ENCODE measurements around the gene MAN1A2.
"Not testable (repeated sequence)": the region's sequence is repeated elsewhere in the genome, so short reads cannot be mapped to it uniquely, and the experiment has no call there.

MAN1A2 gene

DNA sequence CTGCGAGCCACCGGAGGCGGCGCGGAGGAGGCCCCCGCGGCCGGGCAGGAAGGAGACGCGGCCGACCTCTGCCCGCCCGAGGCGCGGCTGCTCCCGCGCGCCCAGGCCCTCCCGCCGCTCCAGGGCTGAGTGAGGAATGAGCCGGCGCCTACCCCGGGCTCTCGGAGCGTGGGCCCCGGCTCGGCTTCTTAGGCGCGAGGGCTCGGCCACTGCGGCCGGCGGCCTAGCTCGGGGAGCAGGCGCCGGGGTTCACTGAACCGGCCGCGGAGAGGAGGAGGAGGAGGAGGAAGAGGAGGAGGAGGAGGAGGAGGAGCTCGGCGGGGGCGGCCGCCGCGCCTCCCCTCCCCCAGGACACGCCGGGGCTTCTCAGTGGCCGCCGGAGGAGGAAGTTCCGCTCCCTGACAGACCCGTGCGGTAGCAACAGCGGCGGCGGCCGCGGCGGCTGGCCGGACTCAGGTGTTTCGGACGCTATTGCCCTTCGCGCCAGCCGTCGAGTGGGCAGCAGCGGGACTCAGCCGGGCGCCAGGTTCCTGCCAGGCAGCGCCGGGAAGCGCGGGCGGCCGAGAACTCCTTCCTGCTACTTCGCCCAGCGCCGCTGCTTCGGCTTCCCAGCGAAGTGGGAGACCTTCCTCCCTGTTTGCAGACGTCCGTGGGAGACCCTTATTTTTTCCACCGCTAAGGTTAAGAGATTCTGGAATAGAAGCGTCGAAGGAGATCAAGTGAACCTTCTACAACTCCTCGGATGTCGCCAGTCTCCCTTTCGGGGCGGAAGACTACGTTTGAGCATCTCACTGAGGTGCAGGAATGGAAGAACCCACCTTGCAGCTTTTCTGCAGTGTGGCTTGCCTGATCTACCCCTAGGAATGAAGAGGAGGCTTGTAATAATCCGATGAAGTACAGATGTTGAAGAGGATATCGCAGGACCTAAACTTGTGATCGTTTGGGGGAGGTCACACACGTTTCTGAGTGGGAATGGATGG lies at the start of gene MAN1A2:
Gene MAN1A2 (plus strand): TSS at position 404 of the 980 bp plus-strand sequence. CDS start 735 bp downstream, outside the sequence.
- DNase-seq, result peak; percentile 89

DNA sequence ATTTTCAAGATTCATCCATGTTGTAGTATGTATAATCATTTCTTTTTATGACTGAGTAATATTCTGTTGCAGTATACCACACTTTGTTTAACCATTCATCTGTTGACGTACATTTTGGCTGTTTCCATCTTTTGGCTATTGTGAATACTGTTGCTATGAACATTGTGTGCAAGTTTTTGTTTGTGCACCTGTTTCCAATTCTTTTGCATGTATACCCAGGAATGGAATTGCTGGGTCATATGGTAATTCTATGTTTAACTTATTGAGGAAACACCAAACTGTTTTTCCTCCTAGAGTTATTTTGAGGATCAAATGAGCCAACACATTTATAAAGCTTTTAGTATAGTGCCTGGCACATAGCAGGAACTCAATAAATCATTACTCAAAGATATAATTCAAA lies 49.2 kb upstream of the MAN1A2 start:
- DNase-seq, result no peak

DNA sequence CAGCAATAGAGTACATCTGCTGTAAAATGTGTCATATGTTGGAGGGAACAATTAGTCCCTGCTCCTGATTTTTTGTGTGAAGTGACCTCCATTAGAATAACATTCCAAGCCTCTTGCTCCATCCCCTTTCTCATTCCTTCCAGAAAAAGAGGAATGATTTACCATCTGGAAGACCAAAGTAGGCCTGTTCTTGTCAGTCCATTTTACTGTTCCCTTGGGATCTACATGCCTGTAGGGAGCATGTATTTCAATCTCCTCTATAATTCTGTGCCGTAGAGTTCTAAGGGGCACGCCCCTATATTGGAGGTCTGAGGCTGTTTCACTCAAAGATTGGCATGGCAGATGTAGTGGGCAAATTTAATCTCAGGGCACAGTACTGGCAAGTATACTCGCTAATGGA lies 48.8 kb upstream of the MAN1A2 start:
- DNase-seq, result peak; percentile 77

DNA sequence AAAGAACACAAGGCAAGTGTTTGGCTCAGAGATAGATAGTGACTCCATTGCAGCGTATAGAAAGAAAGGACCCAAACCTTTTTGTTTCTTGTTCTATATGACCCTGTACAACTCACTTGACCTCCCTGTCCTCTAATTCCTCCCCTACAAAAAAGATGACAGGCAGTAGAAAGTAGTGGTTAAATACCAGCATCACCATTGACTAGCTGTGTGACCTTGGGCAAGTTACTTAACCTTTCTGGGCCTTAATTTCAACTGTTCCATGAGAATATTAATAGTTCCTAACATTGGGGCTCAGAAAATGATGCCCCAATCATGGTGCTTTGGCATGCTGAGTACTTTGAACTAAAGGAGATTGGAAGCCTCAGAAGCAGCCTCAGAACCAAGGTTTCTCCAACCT lies 46.7 kb upstream of the MAN1A2 start:
- no peak for DNase-seq

DNA sequence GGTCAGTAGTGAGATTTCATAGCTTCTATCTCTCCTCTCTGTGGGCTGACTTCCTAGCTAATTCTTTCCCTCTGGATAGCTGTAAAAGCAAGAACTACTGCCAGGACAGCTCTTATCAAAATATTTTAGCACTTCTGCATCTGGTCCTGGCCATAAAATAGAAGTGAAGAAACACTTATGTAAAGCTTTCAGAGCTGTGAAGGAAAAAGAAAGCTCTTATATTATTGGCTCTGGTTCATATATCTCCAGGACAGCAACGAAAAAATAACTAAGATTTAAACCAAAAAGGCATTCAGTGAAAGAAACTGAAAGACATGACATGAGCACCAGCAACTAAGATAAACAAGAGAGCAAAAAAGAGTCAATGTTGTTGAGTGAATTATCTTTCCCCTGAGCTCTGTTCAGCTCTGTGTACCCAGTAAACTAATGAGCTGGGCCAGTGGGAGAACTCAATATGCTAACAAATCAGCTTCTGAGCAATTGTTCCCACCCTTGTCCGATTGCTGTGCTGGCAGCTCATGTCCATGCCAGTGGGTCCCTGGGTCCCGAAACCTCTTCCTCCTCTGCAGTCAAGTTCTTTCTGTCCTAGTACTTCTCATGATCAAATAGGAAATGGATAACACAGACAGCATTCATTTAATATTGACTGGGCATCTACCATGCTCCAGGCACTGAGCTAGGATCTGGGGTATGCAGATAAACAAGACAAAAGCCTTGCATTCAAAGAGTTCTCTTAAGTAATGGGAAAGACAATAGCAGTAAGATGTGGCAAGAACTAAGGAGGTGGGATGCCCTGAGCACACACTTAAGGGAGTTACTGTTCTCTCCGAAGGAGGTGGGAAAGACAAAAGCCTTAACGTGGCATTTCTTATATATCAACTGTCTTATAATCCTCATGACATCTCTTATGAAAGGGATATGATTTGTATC lies 45.3 kb upstream of the MAN1A2 start:
- no peak for DNase-seq

DNA sequence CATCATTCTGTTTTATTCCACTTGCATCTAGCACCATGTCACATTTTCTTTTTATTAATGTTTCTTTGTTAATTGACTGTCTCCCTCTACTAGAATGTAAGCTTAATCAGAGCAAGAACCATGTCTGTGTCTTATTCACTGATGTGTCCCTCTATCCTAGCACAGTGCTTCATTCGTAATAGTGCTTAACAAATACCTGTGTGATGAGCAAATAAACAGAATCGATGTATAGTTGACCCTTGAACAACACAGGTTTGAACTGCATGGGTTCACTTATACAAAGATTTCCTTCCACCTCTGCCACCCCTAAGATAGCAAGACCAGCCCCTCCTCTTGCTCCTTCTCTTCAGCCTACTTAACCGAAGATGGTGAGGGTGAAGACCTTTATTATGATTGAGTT lies 42.9 kb upstream of the MAN1A2 start:
- no peak for DNase-seq

DNA sequence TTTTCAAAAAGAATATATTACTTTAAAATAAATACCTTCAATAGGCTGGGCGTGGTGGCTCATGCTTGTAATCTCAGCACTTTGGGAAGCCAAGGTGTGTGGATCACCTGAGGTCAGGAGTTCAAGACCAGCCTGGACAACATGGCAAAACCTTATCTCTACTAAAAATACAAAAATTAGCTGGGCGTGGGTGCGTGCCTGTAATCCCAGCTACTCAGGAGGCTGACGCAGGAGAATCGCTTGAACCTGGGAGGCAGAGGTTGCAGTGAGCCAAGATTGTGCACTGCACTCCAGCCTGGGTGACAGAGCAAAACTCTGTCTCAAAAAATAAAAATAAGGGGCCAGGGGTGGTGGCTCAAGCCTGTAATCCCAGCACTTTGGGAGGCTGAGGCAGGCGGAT lies 41.2 kb upstream of the MAN1A2 start:
- not testable (repeated sequence) for DNase-seq

DNA sequence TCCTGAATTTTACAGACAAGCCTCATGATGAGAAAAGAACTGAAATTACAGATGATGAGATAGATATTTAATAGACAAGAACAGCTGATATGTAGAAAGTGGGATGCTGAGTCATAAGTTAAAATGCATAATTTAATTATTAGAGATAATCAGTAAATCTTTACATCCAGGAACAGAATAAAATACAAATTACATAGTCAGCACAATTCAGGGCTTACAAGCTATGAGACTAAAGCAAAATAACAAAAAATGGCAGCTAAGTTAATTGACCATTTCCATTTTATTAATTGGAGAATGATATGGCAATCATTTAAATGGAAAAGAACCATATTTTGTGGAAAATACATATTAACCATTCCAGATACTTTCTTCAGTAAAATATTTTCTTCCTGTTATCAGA lies 40.2 kb upstream of the MAN1A2 start:
- DNase-seq, result no peak

DNA sequence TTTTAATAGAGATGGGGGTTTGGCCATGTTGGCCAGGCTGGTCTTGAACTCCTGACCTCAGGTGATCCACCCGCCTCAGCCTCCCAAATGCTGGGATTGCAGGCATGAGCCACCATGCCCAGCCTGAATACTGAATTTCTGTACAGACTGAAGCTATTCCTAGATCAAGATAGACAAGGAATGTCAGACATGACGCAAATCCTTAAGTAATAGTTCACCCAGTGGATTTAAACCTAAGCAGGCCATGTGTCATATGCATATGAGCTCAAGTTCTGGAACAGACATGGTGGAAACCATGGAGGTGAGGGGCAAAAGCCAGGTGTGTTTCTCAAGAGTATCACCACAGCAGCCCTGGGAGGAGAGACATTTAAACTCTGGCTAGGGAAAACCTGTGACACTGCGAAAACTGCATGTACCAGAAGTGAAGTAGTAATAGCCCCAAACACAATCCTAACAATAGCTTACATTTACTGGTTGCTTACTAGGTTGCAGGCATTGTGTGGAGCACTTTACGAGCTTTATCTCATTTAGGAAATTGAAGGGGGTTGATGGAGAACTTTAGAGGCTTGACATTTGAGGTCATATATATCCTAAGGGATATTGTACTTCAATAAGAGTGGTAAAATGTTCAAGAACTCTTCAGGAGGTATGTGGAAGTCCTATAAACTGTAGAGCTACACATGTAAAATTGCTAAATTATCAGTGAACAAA lies 31.7 kb upstream of the MAN1A2 start:
- no peak for DNase-seq

DNA sequence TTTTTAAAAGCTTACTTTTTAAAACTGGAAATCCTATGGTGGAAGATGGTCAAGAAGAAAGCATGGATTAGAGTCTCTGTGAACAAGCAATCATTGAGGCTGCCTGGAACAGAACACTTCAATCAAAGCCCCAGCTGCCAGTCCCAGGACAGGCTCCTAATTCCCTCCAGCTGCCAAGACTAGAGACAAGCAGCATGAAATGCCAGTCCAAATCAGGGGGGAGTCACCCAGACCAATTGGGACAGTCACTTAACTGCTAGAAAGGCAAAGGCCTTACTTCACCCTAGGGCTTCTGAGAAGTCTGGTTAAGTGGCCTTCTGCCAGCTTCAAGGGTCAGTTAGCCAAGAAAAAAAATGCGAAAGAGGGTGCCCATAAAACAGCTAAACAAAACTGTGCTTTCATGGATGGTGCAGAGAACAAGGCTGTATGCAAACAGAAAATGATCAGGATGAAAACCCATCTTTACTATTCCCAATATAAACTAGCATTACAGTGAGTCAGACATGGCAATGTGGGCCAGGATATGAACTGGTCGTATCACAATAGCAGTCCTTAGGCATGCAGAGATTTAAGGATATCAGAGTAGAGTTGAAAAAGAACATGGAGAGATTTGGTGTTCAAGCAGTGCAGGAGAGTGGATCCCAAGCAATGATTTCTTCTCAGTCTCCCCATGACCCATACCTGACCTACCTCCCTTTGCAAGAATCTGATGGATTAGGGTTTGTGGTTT lies 31.0 kb upstream of the MAN1A2 start:
- DNase-seq, result no peak

DNA sequence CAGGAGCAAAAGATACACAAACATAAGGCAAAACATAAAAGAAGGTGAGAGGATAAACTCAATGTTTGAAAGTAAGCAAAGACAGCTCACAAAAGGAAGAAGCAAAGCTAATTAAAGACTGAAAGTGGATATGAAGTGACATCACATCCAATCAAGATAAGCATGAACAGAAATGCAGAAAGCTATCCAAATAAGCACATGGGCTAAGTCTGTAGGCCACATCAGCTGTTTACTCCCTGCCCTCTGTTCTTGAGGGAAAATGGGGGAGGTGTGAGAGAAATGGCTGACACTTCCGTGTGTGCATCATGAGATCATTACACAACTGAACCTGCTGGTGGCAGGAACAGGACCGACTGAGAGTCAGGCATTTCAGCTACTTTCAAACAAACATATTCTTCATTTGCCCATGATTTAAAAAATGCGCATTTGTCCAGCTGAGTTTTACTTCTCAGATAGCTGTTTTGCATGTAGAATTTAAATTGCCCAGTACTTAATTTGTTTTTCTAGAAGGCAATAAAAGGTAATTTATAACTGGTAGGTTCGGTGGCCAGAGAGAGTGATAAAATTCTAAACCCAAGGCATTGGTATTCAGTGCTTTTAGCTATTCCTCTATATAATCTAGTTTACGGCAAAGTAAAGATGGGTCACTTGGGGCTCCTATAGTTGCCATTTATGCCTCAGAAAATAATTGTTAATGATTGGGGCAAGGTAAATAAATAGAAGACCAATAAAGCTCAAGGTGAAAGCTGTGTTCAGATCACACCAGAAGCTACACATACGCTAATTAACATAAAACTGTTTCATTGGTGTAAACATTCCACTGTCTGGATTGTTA lies 27.2 kb upstream of the MAN1A2 start:
- DNase-seq, result peak; percentile 69

DNA sequence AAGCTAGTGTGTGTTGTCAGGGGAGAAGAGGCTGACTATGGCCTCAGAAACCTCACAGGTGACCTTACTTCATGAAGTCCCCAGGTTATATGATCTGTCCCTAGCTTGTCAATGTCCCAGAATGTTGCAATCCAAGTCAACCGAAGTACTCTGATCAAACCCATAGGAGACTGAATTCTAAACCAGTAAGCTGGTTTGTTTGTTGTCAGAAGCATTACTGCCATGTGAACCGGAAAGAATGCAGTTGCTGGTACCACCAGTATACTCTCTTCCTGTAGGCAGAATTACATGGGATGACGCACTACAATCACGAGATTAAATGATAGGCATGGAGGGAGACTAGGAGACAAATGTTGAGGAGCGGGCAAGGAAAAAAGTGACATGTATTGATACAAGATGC lies 26.1 kb upstream of the MAN1A2 start:
- DNase-seq, result no peak

DNA sequence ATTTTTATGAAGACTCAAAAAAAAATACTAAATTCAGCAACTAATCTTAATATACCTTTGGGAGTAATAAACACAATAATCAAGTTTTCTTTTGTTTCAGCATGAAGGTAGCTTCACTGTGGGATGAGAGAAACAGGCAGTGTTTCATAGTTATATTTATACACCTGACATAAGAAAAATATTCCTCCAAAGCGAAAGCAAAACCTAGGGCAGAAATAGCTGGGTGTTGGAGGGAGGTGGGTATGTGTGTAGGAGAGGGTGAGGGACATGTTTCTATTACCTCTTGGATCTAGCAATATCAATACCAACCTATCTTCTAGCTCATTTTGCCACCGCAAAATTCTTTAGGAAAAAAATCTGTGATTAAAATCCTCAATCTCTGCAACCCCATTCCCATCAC lies 24.9 kb upstream of the MAN1A2 start:
- no peak for DNase-seq

DNA sequence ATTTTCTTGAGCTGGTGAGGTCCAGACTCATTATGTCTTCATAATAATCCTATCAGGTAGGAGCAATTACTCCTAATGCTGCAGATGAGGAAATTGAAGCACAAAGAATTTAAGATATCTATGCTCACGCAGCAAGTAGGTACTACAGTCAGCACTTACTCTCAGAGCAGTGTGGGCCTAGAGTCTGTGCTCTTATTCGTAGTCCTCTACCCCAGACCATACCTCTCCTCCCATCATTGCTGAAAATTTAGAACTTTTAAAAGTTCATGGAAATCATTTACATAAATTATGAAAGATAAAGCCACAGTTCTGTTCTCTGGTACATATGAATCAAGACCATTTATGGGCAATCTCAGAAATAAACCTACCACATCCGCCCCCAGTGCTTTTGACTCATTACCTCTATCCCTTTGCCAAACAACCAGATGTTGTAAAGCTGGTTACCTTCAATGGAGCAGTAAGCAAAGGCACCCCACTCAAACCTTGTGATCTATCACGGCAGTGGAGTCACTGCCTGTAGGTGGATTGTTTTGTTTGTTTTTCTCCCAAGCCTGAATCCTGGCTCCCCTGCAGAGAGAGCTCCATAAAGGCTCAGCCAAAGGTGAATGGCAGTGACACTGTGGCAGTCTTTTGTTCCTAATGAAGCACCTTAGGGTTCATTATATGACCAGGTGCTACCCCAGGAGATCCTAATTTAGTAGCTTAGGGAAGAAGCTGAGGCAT lies 20.9 kb upstream of the MAN1A2 start:
- DNase-seq, result peak; percentile 95

DNA sequence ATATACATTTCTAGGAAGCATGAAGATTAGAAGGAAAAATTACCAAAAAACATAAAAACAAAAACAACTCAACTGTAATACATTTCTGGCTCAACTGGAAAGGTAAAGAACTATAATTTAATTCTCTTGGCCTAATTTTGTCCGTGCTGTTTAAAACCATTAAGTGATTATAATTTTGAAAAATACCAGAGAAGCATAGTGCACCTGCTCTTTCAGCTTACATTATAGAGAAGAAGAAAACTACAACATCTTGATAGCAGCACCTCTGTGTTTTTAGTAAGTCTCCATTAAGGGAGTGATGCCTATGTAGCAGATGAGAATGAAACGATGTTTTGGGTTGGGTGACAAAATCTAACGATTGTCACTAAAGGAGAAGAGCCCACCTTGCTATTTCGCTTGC lies 19.3 kb upstream of the MAN1A2 start:
- no peak for DNase-seq

DNA sequence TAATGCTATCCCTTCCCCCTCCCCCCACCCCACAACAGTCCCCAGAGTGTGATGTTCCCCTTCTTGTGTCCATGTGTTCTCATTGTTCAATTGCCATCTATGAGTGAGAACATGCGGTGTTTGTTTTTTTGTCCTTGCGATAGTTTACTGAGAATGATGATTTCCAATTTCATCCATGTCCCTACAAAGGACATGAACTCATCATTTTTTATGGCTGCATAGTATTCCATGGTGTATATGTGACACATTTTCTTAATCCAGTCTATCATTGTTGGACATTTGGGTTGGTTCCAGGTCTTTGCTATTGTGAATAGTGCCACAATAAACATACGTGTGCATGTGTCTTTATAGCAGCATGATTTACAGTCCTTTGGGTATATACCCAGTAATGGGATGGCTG lies 14.6 kb upstream of the MAN1A2 start:
- not testable (repeated sequence) for DNase-seq

DNA sequence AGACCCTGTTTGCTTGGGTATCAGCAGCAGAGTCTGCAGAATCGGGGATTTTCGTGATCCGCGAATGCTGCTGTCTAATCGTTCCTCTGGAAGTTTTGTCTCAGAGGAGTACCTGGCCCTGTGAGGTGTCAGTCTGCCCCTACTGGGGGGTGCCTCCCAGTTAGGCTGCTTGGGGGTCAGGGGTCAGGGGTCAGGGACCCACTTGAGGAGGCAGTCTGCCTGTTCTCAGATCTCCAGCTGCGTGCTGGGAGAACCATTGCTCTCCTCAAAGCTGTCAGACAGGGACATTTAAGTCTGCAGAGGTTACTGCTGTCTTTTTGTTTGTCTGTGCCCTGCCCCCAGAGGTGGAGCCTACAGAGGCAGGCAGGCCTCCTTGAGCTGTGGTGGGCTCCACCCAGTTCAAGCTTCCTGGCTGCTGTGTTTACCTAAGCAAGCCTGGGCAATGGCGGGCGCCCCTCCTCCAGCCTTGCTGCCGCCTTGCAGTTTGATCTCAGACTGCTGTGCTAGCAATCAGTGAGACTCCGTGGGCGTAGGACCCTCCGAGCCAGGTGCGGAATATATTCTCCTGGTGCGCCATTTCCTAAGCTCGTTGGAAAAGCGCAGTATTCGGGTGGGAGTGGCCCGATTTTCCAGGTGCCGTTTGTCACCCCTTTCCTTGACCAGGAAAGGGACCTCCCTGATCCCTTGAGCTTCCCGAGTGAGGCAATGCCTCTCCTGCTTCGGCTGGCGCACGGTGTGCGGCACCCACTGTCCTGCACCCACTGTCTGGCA lies 9.2 kb upstream of the MAN1A2 start:
- DNase-seq, result not testable (repeated sequence)

DNA sequence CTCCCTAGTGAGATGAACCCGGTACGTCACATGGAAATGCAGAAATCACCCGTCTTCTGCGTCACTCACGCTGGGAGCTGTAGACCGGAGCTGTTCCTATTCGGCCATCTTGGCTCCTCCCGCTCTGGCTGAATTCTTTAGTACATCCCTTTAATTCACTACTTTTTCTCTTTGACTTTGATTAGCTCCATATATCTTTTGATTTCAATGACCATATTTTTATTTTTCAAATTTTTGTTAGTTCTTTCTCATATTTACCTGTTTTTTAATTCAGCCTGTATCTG lies 8.7 kb upstream of the MAN1A2 start:
- DNase-seq, result not testable (repeated sequence)

DNA sequence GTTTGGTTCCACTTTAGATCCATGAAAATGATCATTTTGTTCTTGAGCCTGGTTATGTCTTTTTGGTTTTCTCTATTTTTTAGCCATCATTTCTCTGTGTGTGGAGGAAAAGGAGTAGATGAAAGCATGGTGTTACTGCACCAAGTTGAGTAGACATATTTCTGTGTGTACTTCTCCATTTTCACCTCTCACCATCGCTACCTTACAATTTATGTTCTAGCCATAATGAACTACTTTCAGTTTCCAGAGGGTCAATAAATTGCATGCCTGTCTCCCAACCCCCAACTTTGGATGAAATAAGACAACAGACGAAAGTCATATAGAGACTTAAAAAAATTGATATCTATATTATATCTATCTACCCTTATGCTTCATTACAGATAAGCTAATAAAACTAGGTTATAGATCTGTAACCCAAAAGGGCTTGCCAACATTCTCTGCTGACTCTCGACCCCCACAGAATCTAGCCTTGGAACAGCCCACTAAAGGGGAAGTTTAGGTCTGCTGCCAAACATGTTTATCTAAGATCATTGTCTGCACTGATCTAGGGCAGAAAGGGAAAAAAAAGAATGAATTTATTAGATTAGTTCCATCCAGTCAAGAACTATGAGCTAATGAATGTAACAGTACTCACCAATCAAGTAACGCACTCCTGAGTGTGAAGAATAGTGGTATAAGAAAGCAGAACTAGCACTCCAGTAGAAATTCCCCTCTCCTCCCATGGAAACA lies 7.5 kb upstream of the MAN1A2 start:
- DNase-seq, result no peak

Measured in NCI-H69 (cell line).